GM23248 (cell line): Measurements from ENCODE around the gene AP2B1. TPM values are rescaled to one million over a fixed set of nuclear protein-coding genes. Genes with fewer than 3 reads are reported as not detected.
"Not testable (repeated sequence)": the region's sequence is repeated elsewhere in the genome, so short reads cannot be mapped to it uniquely, and the experiment has no call there.

Source experiments
- DNase-seq: peaks from one replicate; pipeline ENCODE4 v3.0.0-alpha.2; 2015
- H2AFZ ChIP-seq: fragments of 200-600 bp; sonication (generic); 2 replicates; pipeline ENCODE4 v1.6.1; 2016; ENCODE audit warnings: antibody characterized with exemption
- H3F3A ChIP-seq: fragments of 200-600 bp; sonication (generic); 2 replicates; pipeline ENCODE4 v1.6.1; 2016; ENCODE audit warnings: mild to moderate bottlenecking, antibody characterized with exemption, mixed run types; ENCODE audit not compliant: insufficient read depth
- H3K27ac ChIP-seq: fragments of 200-600 bp; sonication (generic); 2 replicates; pipeline ENCODE4 v1.5.1; 2016; ENCODE audit warnings: mild to moderate bottlenecking
- H3K27me3 ChIP-seq: fragments of 200-600 bp; sonication (generic); replicated peaks from 2 replicates; pipeline ENCODE4 v1.6.1; 2016; ENCODE audit warnings: mild to moderate bottlenecking; ENCODE audit not compliant: insufficient read depth
- H3K36me3 ChIP-seq: fragments of 200-600 bp; sonication (generic); 2 replicates; pipeline ENCODE4 v1.6.1; 2016; ENCODE audit warnings: low read depth, mild to moderate bottlenecking
- H3K4me1 ChIP-seq: fragments of 200-600 bp; sonication (generic); 2 replicates; pipeline ENCODE4 v1.6.1; 2016; ENCODE audit warnings: mild to moderate bottlenecking; ENCODE audit not compliant: insufficient read depth
- H3K4me2 ChIP-seq: fragments of 200-600 bp; sonication (generic); one replicate; pipeline ENCODE4 v1.6.1; 2016; ENCODE audit warnings: mild to moderate bottlenecking; ENCODE audit not compliant: unreplicated experiment
- H3K4me3 ChIP-seq: fragments of 200-600 bp; sonication (generic); 2 replicates; pipeline ENCODE4 v1.5.1; 2016; ENCODE audit warnings: mild to moderate bottlenecking
- H3K79me2 ChIP-seq: fragments of 200-600 bp; sonication (generic); 2 replicates; pipeline ENCODE4 v1.6.1; 2016; ENCODE audit warnings: mild to moderate bottlenecking; ENCODE audit not compliant: insufficient read depth
- H3K9ac ChIP-seq: fragments of 200-600 bp; sonication (generic); 2 replicates; pipeline ENCODE4 v1.6.1; 2016; ENCODE audit warnings: mild to moderate bottlenecking
- H3K9me2 ChIP-seq: fragments of 200-600 bp; sonication (generic); 2 replicates; pipeline ENCODE4 v1.6.1; 2016; ENCODE audit warnings: mixed run types, mild to moderate bottlenecking, moderate library complexity; ENCODE audit not compliant: insufficient read depth
- H3K9me3 ChIP-seq: fragments of 200-600 bp; sonication (generic); one replicate; pipeline ENCODE4 v1.6.1; 2017; ENCODE audit warnings: low read depth
- H4K20me1 ChIP-seq: fragments of 200-600 bp; sonication (generic); 2 replicates; pipeline ENCODE4 v1.6.0; 2016; ENCODE audit not compliant: insufficient read depth
- EZH2 ChIP-seq: fragments of 200-600 bp; sonication (generic); IDR thresholded peaks from 2 replicates; pipeline ENCODE4 v1.6.1; 2018; ENCODE audit warnings: antibody characterized with exemption, mild to moderate bottlenecking; ENCODE audit not compliant: insufficient read depth, poor library complexity, severe bottlenecking
- EZH2phosphoT487 ChIP-seq: fragments of 200-600 bp; sonication (generic); IDR thresholded peaks from 2 replicates; pipeline ENCODE4 v1.6.1; 2018; ENCODE audit warnings: antibody characterized with exemption, moderate library complexity, mild to moderate bottlenecking, low read depth; ENCODE audit not compliant: insufficient read depth
- WGBS, 2 experiments: methylation state at CpG; one replicate each; pipeline ENCODE4 v1.1.6; 2015 to 2017; ENCODE audit warnings: low lambda C conversion rate in 2 of 2, low coverage in 1 of 2; ENCODE audit errors: missing lambda C conversion rate in 2 of 2; 5-methylcytosine and 5-hydroxymethylcytosine counted together
- in situ Hi-C: fragments of 300-500 bp; cut with MboI; formaldehyde crosslinking; loops from 2 replicates; pipeline ENCODE4 v1.15.0; 2020
- polyA plus RNA-seq: library from polyadenylated mRNA; unstranded; fragments of >200 nt; fragmentation: Nextera tagmentation; extraction: Ambion mirVana; gene quantifications from 2 replicates; pipeline ENCODE4 v1.2.1, GENCODE V29; 2016
- total RNA-seq: library from RNA; depleted of rRNA; stranded (reverse); fragments of >200 nt; shearing (Covaris generic); gene quantifications from 2 replicates; pipeline ENCODE4 v1.2.3, GENCODE V29; 2014

AP2B1 gene
- total and polyA plus RNA-seq, 2 experiments from 2014 or later = 72.4 to 85.9 TPM

DNA sequence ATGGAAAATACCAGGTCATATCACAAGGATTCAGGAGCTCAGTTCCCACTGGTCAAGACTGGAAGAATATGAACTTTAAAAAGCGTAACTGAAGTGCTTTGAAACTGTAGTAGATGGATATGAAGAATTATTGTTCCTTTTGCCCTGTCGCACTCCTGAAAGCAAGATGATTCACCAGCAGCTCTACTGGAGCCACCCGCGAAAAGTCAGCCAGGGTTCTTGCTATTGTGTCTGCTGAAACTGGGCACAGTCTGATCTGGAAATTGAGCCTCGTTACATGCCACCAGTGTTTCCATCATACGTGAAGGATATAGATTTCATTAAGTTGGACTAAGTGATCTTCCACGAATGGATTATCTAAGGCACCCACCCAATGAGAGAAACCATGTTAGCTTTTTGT lies 16.6 kb downstream of the AP2B1 start:
- H3K79me2 ChIP-seq = peaks cover 61% of the 10 kb centered on the region
- 81 to 87% methylated on average over 7 of the region's 7 CpGs for WGBS, 2 experiments
- no peak for TF ChIP-seq EZH2phosphoT487
- TF ChIP-seq EZH2 = no peak
- H3K27ac ChIP-seq = no peak overlapping the region
- H3K9me3 ChIP-seq = no peaks in the 10 kb centered on the region
- H3K4me1 ChIP-seq = peaks cover 15% of the 10 kb centered on the region
- no peak overlapping the region for H3K9ac ChIP-seq
- DNase-seq = peak; percentile 20
- H3K36me3 ChIP-seq = peaks cover 60% of the 10 kb centered on the region
- no peaks in the 10 kb centered on the region for H3K9me2 ChIP-seq
- no peak overlapping the region for H3K4me3 ChIP-seq
- H3K4me2 ChIP-seq = no peak overlapping the region
- no peaks in the 10 kb centered on the region for H4K20me1 ChIP-seq
- in situ Hi-C loops = no loop called here
- H3K27me3 ChIP-seq = no peaks in the 10 kb centered on the region
- H3F3A ChIP-seq = peaks cover 25% of the 10 kb centered on the region; the same call in 1 of the 2 replicates
- H2AFZ ChIP-seq = no peak overlapping the region

DNA sequence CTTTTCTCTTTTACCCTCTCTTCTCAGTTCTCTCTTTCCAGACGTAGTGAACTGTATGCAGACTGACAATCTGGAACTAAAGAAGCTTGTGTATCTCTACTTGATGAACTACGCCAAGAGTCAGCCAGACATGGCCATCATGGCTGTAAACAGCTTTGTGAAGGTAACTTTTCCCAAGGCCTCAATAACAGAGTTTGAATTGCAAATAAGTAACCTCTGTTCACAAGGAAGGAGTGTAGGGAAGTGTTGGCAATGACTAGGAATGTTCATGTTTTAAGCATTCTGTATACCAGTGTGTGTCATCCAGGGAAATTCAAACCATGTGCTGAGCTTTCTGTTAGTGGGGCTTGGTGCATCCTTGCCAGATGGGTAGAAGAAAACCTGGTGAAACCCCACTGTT lies 18.6 kb downstream of the AP2B1 start:
- Histone ChIP-seq H3K4me2 (peak overlapping the region; percentile 25), H2AFZ (no peak overlapping the region), H3K79me2 (peaks cover 41% of the 10 kb centered on the region), H3K4me3 (peak overlapping the region; percentile 20; the same call in 1 of the 2 replicates), H4K20me1 (no peaks in the 10 kb centered on the region), H3K27me3 (no peaks in the 10 kb centered on the region), H3K4me1 (peaks cover 15% of the 10 kb centered on the region), H3F3A (peaks cover 25% of the 10 kb centered on the region; the same call in 1 of the 2 replicates), H3K27ac (peak overlapping the region; percentile 61), H3K9ac (0 out of 2 replicates have a peak overlapping the region, but pooled peaks have one; percentile 11), H3K9me2 (no peaks in the 10 kb centered on the region), H3K9me3 (no peaks in the 10 kb centered on the region), H3K36me3 (peaks cover 51% of the 10 kb centered on the region)
- DNase-seq = peak; percentile 86
- TF ChIP-seq EZH2 = no peak
- no peak for TF ChIP-seq EZH2phosphoT487
- in situ Hi-C loops = no loop called here
- WGBS, 2 experiments = 63 to 66% methylated on average over 2 of the region's 2 CpGs

DNA sequence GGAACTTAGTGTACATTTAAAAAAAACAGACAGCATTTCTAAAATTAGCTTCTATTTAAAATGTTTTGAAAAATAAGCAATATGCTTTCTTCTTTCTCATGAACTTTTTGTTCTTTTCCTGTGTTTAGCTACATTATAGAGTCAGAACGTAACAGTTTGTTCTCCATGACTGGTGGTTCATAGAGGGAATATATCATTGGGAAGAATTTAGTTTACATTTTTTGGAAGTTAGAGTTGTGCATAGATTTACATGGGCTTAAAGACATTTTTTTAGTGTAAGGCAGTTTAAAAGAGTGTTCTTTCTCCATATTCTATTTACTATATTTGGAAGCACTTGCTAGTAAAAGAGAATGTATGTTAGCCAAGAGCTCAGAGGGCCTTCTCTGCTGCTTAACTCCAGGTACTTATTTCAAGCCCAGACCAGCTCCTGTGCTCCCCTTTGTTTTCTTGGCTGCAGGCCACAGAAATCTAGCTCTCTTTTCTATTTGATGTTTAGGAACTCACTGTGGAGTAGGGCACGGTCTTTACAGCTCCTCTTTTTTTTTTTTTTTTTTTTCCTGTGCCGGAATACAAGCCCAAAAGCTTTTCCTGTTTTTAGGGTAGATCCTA lies 20.2 kb downstream of the AP2B1 start:
- Histone ChIP-seq H3K4me1 (peaks cover 15% of the 10 kb centered on the region), H3K79me2 (peaks cover 30% of the 10 kb centered on the region), H4K20me1 (no peaks in the 10 kb centered on the region), H3K9ac (no peak overlapping the region), H3K9me2 (no peaks in the 10 kb centered on the region), H3K4me2 (no peak overlapping the region), H3K4me3 (no peak overlapping the region), H3K9me3 (no peaks in the 10 kb centered on the region), H3K27me3 (no peaks in the 10 kb centered on the region), H3F3A (peaks cover 25% of the 10 kb centered on the region; the same call in 1 of the 2 replicates), H2AFZ (no peak overlapping the region), H3K27ac (no peak overlapping the region), H3K36me3 (peaks cover 49% of the 10 kb centered on the region)
- 70 to 71% methylated on average over 3 of the region's 3 CpGs for WGBS, 2 experiments
- in situ Hi-C loops = no loop called here
- no peak for TF ChIP-seq EZH2
- TF ChIP-seq EZH2phosphoT487 = no peak
- DNase-seq = no peak

DNA sequence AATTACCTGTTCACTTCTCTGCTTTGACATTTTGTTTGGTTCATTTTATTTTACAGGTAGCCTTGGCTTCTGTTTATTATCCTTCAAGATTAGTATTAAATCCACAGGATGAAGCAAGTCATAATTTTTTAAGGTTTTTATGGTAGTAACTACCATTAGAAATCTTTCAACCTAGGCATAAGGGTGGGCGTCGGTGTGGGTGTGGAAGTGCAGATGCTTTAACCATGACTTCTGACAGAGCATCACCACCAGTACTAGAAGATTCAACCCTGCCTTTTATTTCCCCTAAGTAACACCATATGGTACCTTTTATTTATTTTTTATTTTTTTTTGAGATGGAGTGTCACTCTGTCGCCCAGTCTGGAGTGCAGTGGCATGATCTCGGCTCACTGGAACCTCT lies 22.7 kb downstream of the AP2B1 start:
- H3K9me2 ChIP-seq = no peaks in the 10 kb centered on the region
- no peaks in the 10 kb centered on the region for H4K20me1 ChIP-seq
- H3K9ac ChIP-seq = no peak overlapping the region
- no peaks in the 10 kb centered on the region for H3K9me3 ChIP-seq
- H3K4me3 ChIP-seq = no peak overlapping the region
- H3F3A ChIP-seq = peaks cover 16% of the 10 kb centered on the region; the same call in 1 of the 2 replicates
- H3K4me2 ChIP-seq = no peak overlapping the region
- no peak overlapping the region for H3K27ac ChIP-seq
- peaks cover 30% of the 10 kb centered on the region; the same call in 1 of the 2 replicates for H3K79me2 ChIP-seq
- DNase-seq = no peak
- peaks cover 15% of the 10 kb centered on the region for H3K4me1 ChIP-seq
- peaks cover 39% of the 10 kb centered on the region for H3K36me3 ChIP-seq
- H2AFZ ChIP-seq = no peak overlapping the region
- TF ChIP-seq EZH2 (no peak), EZH2phosphoT487 (no peak)
- H3K27me3 ChIP-seq = no peaks in the 10 kb centered on the region
- WGBS, 2 experiments = 84 to 88% methylated on average over 4 of the region's 4 CpGs
- in situ Hi-C loops = loop anchor here (10.0 kb wide), 1 partner anchor 55 kb away; no protein-coding TSS in a partner anchor

DNA sequence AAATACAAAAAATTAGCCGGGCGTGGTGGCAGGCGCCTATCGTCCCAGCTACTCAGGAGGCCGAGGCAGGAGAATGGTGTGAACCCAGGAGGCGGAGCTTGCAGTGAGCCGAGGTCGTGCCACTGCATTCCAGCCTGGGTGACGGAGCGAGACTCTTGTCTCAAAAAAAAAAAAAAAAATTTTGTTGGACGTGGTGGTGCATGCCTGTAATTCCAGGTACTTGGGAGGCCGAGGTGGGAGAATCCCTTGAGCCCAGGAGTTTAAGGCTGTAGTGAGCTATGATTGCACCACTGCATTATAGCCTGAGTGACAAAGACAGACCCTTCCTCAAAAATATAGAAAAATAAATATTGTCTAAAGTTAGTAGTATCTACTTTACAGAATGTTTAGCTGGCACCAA lies 23.6 kb downstream of the AP2B1 start:
- 68 to 86% methylated on average over 8 to 12 of the region's 12 CpGs for WGBS, 2 experiments

More for the DNA sequence above, 23.6 kb downstream of the AP2B1 start:
- not testable (repeated sequence) for H3K27me3 ChIP-seq, H3K27ac ChIP-seq, H3K4me3 ChIP-seq, H4K20me1 ChIP-seq, H3K4me1 ChIP-seq, DNase-seq, H3K9ac ChIP-seq, H3K9me3 ChIP-seq, H3K9me2 ChIP-seq, H3F3A ChIP-seq, H3K4me2 ChIP-seq, H2AFZ ChIP-seq
- in situ Hi-C loops = loop anchor here (10.0 kb wide), 1 partner anchor 56 kb away; no protein-coding TSS in a partner anchor
- Histone ChIP-seq H3K36me3 (peaks cover 39% of the 10 kb centered on the region), H3K79me2 (peaks cover 33% of the 10 kb centered on the region; the same call in 1 of the 2 replicates)
